K562 (cell line): ENCODE data around the gene GALNT17.

Experiments
- CBFA2T2 ChIP-seq: fragments of 450-650 bp; conservative IDR thresholded peaks from 2 replicates; pipeline ENCODE4 v1.6.1; 2017; ENCODE audit warnings: mild to moderate bottlenecking
- CHD4 ChIP-seq: fragments of 200-600 bp; sonication (generic); IDR thresholded peaks from 3 replicates; pipeline ENCODE4 v1.6.1; 2012; ENCODE audit warnings: low read depth, mild to moderate bottlenecking, mixed read lengths, low read length, inconsistent platforms; ENCODE audit not compliant: insufficient read depth, insufficient replicate concordance, poor library complexity, severe bottlenecking
- ETV5 ChIP-seq: sonication (generic); formaldehyde crosslinking; IDR thresholded peaks from 2 replicates; pipeline ENCODE4 v1.4.0; 2020; ENCODE audit warnings: low read depth, mild to moderate bottlenecking, missing genetic modification reagents
- FOXA1 ChIP-seq: fragments of 450-650 bp; IDR thresholded peaks from 2 replicates; pipeline ENCODE4 v1.6.1; 2016; ENCODE audit warnings: mild to moderate bottlenecking, borderline replicate concordance
- POLR2A ChIP-seq: fragments of 450-650 bp; conservative IDR thresholded peaks from 2 replicates; pipeline ENCODE4 v1.6.1; 2016
- RFX7 ChIP-seq: fragments of 250-450 bp; sonication (Bioruptor Pico); IDR thresholded peaks from 2 replicates; pipeline ENCODE4 v1.5.1; 2021; ENCODE audit warnings: mild to moderate bottlenecking
- SAFB ChIP-seq: fragments of 200-400 bp; formaldehyde crosslinking; IDR thresholded peaks from 2 replicates; pipeline ENCODE4 v1.6.1; 2017; ENCODE audit warnings: low read depth, low read length, borderline replicate concordance
- YY1 ChIP-seq, 3 experiments: IDR thresholded peaks; 2 replicates each; pipeline ENCODE4 v1.6.1; 2011; ENCODE audit warnings: low read length in 2 of 3, mild to moderate bottlenecking in 2 of 3, moderate library complexity in 2 of 3, borderline replicate concordance in 1 of 3, control low read depth in 1 of 3, low read depth in 1 of 3; ENCODE audit not compliant: insufficient read depth in 3 of 3, insufficient replicate concordance in 2 of 3, control insufficient read depth in 1 of 3, insufficient read length in 1 of 3; ENCODE audit errors: extremely low read depth in 1 of 3
- ZNF24 ChIP-seq: fragments of 450-650 bp; IDR thresholded peaks from 2 replicates; pipeline ENCODE4 v1.6.1; 2016
- TF ChIP-seq, protein P1 (sequence below), 3 experiments: IDR thresholded peaks in 2 of 3; conservative IDR thresholded peaks in 1 of 3; 2 replicates each; pipeline ENCODE4 v1.5.1; 2011 to 2012; ENCODE audit warnings: low read length in 3 of 3, mild to moderate bottlenecking in 3 of 3, control low read depth in 2 of 3, improper control_type of control experiment in 1 of 3, inconsistent platforms in 1 of 3, low read depth in 1 of 3, mixed read lengths in 1 of 3, moderate library complexity in 1 of 3; ENCODE audit not compliant: insufficient read depth in 2 of 3

DNA sequence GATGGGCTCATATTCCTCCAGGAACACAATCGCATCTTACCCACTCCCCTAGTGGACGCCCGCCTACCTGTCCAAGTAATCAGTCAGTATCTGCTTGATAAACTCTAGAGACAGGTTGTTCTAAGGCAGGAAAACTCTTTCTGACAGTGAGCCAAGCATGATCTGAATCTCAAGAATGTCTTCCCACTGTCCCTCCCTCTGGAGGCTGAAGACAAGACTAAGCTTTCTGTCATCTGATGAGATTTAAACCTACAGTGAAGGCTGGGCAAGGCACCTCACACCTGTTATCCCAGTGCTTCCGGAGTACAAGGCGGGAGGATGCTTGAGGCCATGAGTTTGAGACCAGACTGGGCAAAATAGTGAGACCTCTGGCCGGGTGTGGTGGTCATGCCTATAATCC, 586.6 kb downstream of the GALNT17 start:
- TF ChIP-seq RFX7 (no peak), SAFB (no peak), ETV5 (CRISPR knock-in tag) (no peak), POLR2A (no peak), CBFA2T2 (no peak), CHD4 (no peak), FOXA1 (no peak), ZNF24 (no peak), YY1 (IDR thresholded peaks at IDR 0.05; ENCODE audit: borderline replicate concordance in 1 of 3, control insufficient read depth in 1 of 3, extremely low read depth in 1 of 3, insufficient read depth in 3 of 3, insufficient read length in 1 of 3, insufficient replicate concordance in 2 of 3, low read depth in 1 of 3, low read length in 2 of 3) (no peak)
- TF ChIP-seq, protein P1, sequence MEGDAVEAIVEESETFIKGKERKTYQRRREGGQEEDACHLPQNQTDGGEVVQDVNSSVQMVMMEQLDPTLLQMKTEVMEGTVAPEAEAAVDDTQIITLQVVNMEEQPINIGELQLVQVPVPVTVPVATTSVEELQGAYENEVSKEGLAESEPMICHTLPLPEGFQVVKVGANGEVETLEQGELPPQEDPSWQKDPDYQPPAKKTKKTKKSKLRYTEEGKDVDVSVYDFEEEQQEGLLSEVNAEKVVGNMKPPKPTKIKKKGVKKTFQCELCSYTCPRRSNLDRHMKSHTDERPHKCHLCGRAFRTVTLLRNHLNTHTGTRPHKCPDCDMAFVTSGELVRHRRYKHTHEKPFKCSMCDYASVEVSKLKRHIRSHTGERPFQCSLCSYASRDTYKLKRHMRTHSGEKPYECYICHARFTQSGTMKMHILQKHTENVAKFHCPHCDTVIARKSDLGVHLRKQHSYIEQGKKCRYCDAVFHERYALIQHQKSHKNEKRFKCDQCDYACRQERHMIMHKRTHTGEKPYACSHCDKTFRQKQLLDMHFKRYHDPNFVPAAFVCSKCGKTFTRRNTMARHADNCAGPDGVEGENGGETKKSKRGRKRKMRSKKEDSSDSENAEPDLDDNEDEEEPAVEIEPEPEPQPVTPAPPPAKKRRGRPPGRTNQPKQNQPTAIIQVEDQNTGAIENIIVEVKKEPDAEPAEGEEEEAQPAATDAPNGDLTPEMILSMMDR (IDR thresholded peaks at IDR 0.05 in 2 of 3, conservative IDR thresholded peaks at IDR 0.05 in 1 of 3; ENCODE audit: insufficient read depth in 2 of 3, low read depth in 1 of 3, low read length in 3 of 3) = no peak
